HL-60 (cell line): ENCODE measurements around the gene DMAC2L.

Experiments
- DNase-seq, 2 experiments: peaks; one replicate each; pipeline ENCODE4 v3.0.0-alpha.2; 2010 to 2020; ENCODE audit warnings: low read depth in 1 of 2, low spot score in 1 of 2
- H3K27ac ChIP-seq: fragments of 250-450 bp; sonication (Bioruptor Pico); replicated peaks from 2 replicates; pipeline ENCODE4 v1.5.1; 2020; ENCODE audit warnings: mild to moderate bottlenecking, moderate library complexity
- H3K27me3 ChIP-seq: fragments of 250-450 bp; sonication (Bioruptor Pico); 2 replicates; pipeline ENCODE4 v1.5.1; 2021; ENCODE audit warnings: mild to moderate bottlenecking, moderate library complexity; ENCODE audit not compliant: insufficient read depth, poor library complexity, severe bottlenecking
- H3K4me3 ChIP-seq: replicated peaks from 2 replicates; pipeline ENCODE4 v1.5.1; 2011; ENCODE audit warnings: mild to moderate bottlenecking, control low read depth, low read length; ENCODE audit not compliant: insufficient read depth
- GABPA ChIP-seq: IDR thresholded peaks from 2 replicates; pipeline ENCODE4 v1.6.1; 2012; ENCODE audit warnings: low read depth
- POLR2AphosphoS5 ChIP-seq: IDR thresholded peaks from 2 replicates; pipeline ENCODE4 v1.6.1; 2012; ENCODE audit warnings: low read depth
- SPI1 ChIP-seq: IDR thresholded peaks from 2 replicates; pipeline ENCODE4 v1.6.1; 2012; ENCODE audit warnings: low read depth, mild to moderate bottlenecking, borderline replicate concordance
- TF ChIP-seq, protein P1 (sequence below): IDR thresholded peaks from 2 replicates; pipeline ENCODE4 v1.6.1; 2012; ENCODE audit warnings: low read depth; ENCODE audit not compliant: insufficient replicate concordance
- TF ChIP-seq, protein P2 (sequence below): IDR thresholded peaks from one replicate; pipeline ENCODE4 v1.5.1; 2011; ENCODE audit warnings: low read length, control low read depth, inconsistent platforms; ENCODE audit not compliant: insufficient read depth

The DMAC2L gene

DNA sequence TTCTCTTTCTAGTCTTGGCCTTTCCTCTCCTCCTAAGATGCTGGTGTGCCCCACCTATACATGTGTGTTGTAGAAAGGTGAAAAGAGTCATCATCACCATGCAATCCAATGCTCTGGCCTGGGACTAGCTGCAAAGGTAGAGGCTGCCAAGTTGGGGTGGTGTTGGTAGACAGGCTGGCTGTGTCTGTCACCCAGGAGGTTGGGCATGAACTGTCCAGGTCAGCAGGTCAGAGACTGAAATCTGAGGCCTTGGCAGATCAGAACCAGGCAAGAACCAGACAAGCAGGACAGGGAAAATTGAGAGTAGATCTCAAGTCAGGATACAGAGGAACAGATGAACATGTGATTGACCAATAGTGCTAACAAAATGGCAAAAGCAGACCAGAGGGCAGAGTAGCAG lies 26.3 kb upstream of the DMAC2L start:
- no peak for DNase-seq
- Histone ChIP-seq H3K27me3 (no peaks in the 10 kb centered on the region), H3K4me3 (no peak overlapping the region), H3K27ac (no peak overlapping the region)
- TF ChIP-seq POLR2AphosphoS5 (no peak), GABPA (no peak), SPI1 (no peak)
- TF ChIP-seq, protein P1, sequence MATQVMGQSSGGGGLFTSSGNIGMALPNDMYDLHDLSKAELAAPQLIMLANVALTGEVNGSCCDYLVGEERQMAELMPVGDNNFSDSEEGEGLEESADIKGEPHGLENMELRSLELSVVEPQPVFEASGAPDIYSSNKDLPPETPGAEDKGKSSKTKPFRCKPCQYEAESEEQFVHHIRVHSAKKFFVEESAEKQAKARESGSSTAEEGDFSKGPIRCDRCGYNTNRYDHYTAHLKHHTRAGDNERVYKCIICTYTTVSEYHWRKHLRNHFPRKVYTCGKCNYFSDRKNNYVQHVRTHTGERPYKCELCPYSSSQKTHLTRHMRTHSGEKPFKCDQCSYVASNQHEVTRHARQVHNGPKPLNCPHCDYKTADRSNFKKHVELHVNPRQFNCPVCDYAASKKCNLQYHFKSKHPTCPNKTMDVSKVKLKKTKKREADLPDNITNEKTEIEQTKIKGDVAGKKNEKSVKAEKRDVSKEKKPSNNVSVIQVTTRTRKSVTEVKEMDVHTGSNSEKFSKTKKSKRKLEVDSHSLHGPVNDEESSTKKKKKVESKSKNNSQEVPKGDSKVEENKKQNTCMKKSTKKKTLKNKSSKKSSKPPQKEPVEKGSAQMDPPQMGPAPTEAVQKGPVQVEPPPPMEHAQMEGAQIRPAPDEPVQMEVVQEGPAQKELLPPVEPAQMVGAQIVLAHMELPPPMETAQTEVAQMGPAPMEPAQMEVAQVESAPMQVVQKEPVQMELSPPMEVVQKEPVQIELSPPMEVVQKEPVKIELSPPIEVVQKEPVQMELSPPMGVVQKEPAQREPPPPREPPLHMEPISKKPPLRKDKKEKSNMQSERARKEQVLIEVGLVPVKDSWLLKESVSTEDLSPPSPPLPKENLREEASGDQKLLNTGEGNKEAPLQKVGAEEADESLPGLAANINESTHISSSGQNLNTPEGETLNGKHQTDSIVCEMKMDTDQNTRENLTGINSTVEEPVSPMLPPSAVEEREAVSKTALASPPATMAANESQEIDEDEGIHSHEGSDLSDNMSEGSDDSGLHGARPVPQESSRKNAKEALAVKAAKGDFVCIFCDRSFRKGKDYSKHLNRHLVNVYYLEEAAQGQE = no peak
- TF ChIP-seq, protein P2, sequence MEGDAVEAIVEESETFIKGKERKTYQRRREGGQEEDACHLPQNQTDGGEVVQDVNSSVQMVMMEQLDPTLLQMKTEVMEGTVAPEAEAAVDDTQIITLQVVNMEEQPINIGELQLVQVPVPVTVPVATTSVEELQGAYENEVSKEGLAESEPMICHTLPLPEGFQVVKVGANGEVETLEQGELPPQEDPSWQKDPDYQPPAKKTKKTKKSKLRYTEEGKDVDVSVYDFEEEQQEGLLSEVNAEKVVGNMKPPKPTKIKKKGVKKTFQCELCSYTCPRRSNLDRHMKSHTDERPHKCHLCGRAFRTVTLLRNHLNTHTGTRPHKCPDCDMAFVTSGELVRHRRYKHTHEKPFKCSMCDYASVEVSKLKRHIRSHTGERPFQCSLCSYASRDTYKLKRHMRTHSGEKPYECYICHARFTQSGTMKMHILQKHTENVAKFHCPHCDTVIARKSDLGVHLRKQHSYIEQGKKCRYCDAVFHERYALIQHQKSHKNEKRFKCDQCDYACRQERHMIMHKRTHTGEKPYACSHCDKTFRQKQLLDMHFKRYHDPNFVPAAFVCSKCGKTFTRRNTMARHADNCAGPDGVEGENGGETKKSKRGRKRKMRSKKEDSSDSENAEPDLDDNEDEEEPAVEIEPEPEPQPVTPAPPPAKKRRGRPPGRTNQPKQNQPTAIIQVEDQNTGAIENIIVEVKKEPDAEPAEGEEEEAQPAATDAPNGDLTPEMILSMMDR = no peak

DNA sequence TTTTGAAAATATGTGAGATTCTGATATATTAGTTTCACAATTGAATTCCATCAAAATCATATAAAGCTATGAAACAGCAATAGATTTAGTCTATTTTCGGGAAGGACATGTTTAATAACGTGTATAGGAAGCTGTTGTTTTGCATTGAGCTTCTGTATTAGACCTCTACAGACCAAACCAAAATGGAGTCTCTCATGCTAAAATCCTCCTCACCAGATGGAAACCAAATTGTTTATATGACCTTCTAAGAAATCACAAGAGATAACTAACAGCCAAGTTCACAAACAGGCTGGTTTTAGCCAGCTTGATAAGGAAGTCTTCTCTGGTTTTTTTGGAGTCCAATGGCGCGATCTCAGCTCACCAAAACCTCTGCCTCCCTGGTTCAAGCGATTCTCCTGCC lies 24.0 kb upstream of the DMAC2L start:
- TF ChIP-seq SPI1 (no peak), POLR2AphosphoS5 (no peak), GABPA (no peak)
- TF ChIP-seq, protein P2 = no peak
- TF ChIP-seq, protein P1 = no peak
- no peak overlapping the region for H3K4me3 ChIP-seq
- no peak overlapping the region for H3K27ac ChIP-seq
- H3K27me3 ChIP-seq = no peaks in the 10 kb centered on the region
- no peak for DNase-seq

DNA sequence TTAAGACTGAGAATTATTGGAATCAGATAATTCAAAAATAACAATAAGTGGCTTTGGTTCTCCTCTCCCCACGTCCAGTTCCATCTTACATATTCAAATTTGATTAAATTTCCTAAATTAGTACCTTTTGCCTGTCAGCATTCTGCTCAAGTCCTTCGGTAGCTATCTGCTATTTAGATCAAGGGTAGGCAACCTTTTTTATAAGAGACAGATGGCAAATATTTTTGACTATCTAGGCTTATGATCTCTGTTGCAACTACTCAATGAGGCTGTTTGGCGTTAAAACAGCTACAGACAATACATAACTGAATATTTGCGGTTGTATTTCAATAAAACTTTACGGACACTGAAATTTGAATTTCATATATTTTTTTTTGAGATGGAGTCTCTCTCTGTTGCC lies 21.8 kb upstream of the DMAC2L start:
- H3K4me3 ChIP-seq = no peak overlapping the region
- TF ChIP-seq, protein P2 = no peak
- TF ChIP-seq, protein P1 = no peak
- TF ChIP-seq GABPA = no peak
- TF ChIP-seq SPI1 = no peak
- TF ChIP-seq POLR2AphosphoS5 = no peak
- no peak overlapping the region for H3K27ac ChIP-seq
- no peak for DNase-seq
- H3K27me3 ChIP-seq = no peaks in the 10 kb centered on the region
